Measurements from ENCODE around the gene ARL3.
A peak's percentile ranks its signal among the peaks of the same experiment; 100 is the strongest.
"Not testable (repeated sequence)": the region's sequence is repeated elsewhere in the genome, so short reads cannot be mapped to it uniquely, and the experiment has no call there.

ARL3 gene, protein sequence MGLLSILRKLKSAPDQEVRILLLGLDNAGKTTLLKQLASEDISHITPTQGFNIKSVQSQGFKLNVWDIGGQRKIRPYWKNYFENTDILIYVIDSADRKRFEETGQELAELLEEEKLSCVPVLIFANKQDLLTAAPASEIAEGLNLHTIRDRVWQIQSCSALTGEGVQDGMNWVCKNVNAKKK

GRCh38 chr10:102713814-102714620, at the start of gene ARL3:
ARL3 (minus strand) TSS chr10:102714397; CDS start chr10:102714275, 122 bp downstream.
- H3K4me3 ChIP-seq (ENCODE audit: low read depth, low read length): peak within 1 kb of the TSS; percentile 84
- peak; percentile 100 for DNase-seq (ENCODE audit: low read depth)
- TF ChIP-seq, protein P1, sequence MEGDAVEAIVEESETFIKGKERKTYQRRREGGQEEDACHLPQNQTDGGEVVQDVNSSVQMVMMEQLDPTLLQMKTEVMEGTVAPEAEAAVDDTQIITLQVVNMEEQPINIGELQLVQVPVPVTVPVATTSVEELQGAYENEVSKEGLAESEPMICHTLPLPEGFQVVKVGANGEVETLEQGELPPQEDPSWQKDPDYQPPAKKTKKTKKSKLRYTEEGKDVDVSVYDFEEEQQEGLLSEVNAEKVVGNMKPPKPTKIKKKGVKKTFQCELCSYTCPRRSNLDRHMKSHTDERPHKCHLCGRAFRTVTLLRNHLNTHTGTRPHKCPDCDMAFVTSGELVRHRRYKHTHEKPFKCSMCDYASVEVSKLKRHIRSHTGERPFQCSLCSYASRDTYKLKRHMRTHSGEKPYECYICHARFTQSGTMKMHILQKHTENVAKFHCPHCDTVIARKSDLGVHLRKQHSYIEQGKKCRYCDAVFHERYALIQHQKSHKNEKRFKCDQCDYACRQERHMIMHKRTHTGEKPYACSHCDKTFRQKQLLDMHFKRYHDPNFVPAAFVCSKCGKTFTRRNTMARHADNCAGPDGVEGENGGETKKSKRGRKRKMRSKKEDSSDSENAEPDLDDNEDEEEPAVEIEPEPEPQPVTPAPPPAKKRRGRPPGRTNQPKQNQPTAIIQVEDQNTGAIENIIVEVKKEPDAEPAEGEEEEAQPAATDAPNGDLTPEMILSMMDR (IDR thresholded peaks at IDR 0.05; ENCODE audit: low read depth, low read length): peak; percentile 16
- TF ChIP-seq MAX (IDR thresholded peaks at IDR 0.05; ENCODE audit: low read depth, low read length) (peak; percentile 90; the same call in 1 of the 2 replicates), MYC (IDR thresholded peaks at IDR 0.05; ENCODE audit: low read depth, low read length) (no peak), POLR2A (IDR thresholded peaks at IDR 0.05; ENCODE audit: extremely low read depth, insufficient read length) (peak; percentile 35)

GRCh38 chr10:102763037-102763607, 48.9 kb upstream of the ARL3 start:
- no peak overlapping the region for H3K4me3 ChIP-seq (ENCODE audit: low read depth, low read length)
- DNase-seq (ENCODE audit: low read depth): no peak
- TF ChIP-seq, protein P1 (IDR thresholded peaks at IDR 0.05; ENCODE audit: low read depth, low read length): no peak
- TF ChIP-seq MYC (IDR thresholded peaks at IDR 0.05; ENCODE audit: low read depth, low read length): no peak

DNA sequence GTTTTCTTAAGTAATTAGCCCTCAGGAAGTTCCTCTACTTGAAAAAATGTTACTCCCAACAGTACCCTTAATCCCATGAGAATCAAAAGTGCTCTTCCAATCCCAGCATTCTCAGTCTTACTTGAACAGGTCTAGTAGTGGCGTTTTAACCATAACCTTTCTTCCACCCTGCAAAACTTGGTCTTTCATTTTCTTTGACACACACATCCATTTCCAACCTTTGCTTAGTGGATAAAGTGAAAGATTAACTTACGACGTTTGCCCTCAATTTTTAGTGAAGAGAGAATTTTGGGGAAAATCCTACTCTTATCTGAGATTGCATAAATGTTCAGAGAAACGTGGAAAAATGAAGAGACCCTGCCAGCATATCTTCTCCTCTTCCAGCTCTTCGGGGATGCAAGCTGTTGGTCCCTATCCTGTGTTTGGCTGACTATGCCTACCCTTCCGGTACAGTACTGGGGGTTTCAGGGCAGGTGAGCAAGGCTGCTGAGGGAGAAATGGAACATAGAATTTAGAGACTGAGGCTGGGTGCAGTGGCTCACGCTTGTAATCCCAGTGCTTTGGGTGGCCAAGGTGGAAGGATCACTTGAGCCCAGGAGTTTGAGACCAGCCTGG, 48.3 kb upstream of the ARL3 start:
- no peak overlapping the region for H3K4me3 ChIP-seq (ENCODE audit: low read depth, low read length)
- TF ChIP-seq POLR2A (IDR thresholded peaks at IDR 0.05; ENCODE audit: extremely low read depth, insufficient read length): no peak
- TF ChIP-seq, protein P1 (IDR thresholded peaks at IDR 0.05; ENCODE audit: low read depth, low read length): no peak
- no peak for TF ChIP-seq MYC (IDR thresholded peaks at IDR 0.05; ENCODE audit: low read depth, low read length)
- TF ChIP-seq MAX (IDR thresholded peaks at IDR 0.05; ENCODE audit: low read depth, low read length): no peak
- no peak for DNase-seq (ENCODE audit: low read depth)

- no peak for DNase-seq (ENCODE audit: low read depth)
- no peak overlapping the region for H3K4me3 ChIP-seq (ENCODE audit: low read depth, low read length)
- TF ChIP-seq MYC (IDR thresholded peaks at IDR 0.05; ENCODE audit: low read depth, low read length): no peak
- TF ChIP-seq POLR2A (IDR thresholded peaks at IDR 0.05; ENCODE audit: extremely low read depth, insufficient read length): no peak
- TF ChIP-seq, protein P1 (IDR thresholded peaks at IDR 0.05; ENCODE audit: low read depth, low read length): no peak
- no peak for TF ChIP-seq MAX (IDR thresholded peaks at IDR 0.05; ENCODE audit: low read depth, low read length)
Observed at GRCh38 chr10:102761981-102762380, 47.8 kb upstream of the ARL3 start.

DNA sequence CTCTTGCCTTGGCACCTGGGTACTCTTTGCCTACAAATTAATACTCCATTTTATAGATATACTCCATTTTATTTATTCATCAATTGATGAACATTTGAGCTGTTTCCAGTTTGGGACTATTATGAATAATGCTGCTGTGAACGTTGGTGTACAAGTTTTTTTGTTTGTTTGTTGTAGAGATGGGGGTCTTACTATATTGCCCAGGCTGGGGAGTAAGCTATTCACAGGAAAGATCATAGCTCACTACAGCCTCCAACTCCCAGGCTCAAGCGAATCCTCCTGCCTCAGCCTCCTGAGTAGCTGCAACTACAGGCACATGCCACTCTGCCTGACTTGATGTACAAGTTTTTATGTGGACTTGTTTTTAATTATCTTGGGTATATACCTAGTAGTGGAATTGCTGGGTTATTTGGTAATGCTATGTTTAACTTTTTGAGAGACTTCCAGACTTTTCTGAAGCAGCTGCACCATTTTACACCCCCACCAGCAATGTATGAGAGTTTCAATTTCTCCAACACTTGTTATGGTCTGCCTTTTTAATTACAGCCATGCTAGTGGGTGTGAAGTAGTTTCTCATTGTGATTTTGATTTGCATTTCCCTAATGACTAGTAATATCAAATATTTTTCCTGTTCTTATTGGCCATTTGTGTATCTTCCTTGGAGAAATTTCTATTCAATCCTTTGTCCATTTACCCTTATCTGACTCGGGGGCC, 45.5 kb upstream of the ARL3 start:
- no peak overlapping the region for H3K4me3 ChIP-seq (ENCODE audit: low read depth, low read length)
- no peak for DNase-seq (ENCODE audit: low read depth)
- TF ChIP-seq MAX (IDR thresholded peaks at IDR 0.05; ENCODE audit: low read depth, low read length): no peak
- TF ChIP-seq, protein P1 (IDR thresholded peaks at IDR 0.05; ENCODE audit: low read depth, low read length): no peak
- TF ChIP-seq POLR2A (IDR thresholded peaks at IDR 0.05; ENCODE audit: extremely low read depth, insufficient read length): no peak
- TF ChIP-seq MYC (IDR thresholded peaks at IDR 0.05; ENCODE audit: low read depth, low read length): no peak

DNA sequence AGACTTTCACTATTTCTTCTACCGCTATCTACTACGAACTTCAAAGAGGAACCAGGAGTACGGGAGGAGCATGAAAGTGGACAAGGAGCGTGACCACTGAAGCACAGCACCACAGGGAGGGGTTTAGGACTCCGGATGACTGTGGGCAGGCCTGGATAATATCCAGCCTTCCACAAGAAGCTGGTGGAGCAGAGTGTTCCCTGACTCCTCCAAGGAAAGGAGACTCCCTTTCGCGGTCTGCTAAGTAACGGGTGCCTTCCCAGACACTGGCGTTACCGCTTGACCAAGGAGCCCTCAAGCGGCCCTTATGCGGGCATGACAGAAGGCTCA, 44.7 kb upstream of the ARL3 start:
- DNase-seq (ENCODE audit: low read depth); H3K4me3 ChIP-seq (ENCODE audit: low read depth, low read length): not testable (repeated sequence)

All from NB4 (cell line).